OCI-LY7 (cell line): Measurements from ENCODE around the gene TUBB1.

Experiments used
- CTCF ChIP-seq: fragments of 200-600 bp; sonication (generic); conservative IDR thresholded peaks from 2 replicates; pipeline ENCODE4 v1.5.1; 2014; ENCODE audit warnings: mild to moderate bottlenecking, antibody characterized with exemption, low read length, moderate library complexity, mixed read lengths
- EZH2phosphoT487 ChIP-seq: fragments of 200-600 bp; sonication (generic); IDR thresholded peaks from 2 replicates; pipeline ENCODE4 v1.6.1; 2018; ENCODE audit warnings: low read depth, borderline replicate concordance, mild to moderate bottlenecking, mixed run types, antibody characterized with exemption, low read length, moderate library complexity, mixed read lengths

GRCh38 chr20:59004493-59004762 is 14.8 kb upstream of the TUBB1 start:
- no peak for TF ChIP-seq CTCF
- no peak for TF ChIP-seq EZH2phosphoT487
